K562 (cell line): ENCODE results near the gene SQOR. TPM values are rescaled to one million over a fixed set of nuclear protein-coding genes. Genes with fewer than 3 reads are reported as not detected.

Experiments used
- ATF1 ChIP-seq, 2 experiments: fragments of 450-650 bp in 1 of 2; IDR thresholded peaks; 2 replicates each; pipeline ENCODE4 v1.6.1; 2016; ENCODE audit warnings: missing compliant biosample characterization in 1 of 2, missing genetic modification characterization in 1 of 2
- CHD4 ChIP-seq: fragments of 200-600 bp; sonication (generic); IDR thresholded peaks from 3 replicates; pipeline ENCODE4 v1.6.1; 2012; ENCODE audit warnings: low read depth, mild to moderate bottlenecking, mixed read lengths, low read length, inconsistent platforms; ENCODE audit not compliant: insufficient read depth, insufficient replicate concordance, poor library complexity, severe bottlenecking
- CLOCK ChIP-seq: fragments of 250-450 bp; sonication (Bioruptor Pico); IDR thresholded peaks from 2 replicates; pipeline ENCODE4 v1.4.0; 2020; ENCODE audit warnings: mild to moderate bottlenecking, moderate library complexity, borderline replicate concordance
- FOXA1 ChIP-seq: fragments of 450-650 bp; IDR thresholded peaks from 2 replicates; pipeline ENCODE4 v1.6.1; 2016; ENCODE audit warnings: mild to moderate bottlenecking, borderline replicate concordance
- FOXP1 ChIP-seq: sonication (generic); formaldehyde crosslinking; IDR thresholded peaks from 2 replicates; pipeline ENCODE4 v1.8.0; 2022; ENCODE audit warnings: mild to moderate bottlenecking, missing genetic modification reagents
- GABPB1 ChIP-seq: sonication (generic); formaldehyde crosslinking; IDR thresholded peaks from 2 replicates; pipeline ENCODE4 v1.8.0; 2022; ENCODE audit warnings: mild to moderate bottlenecking, missing genetic modification reagents
- HMGN3 ChIP-seq: IDR thresholded peaks from 2 replicates; pipeline ENCODE4 v1.6.1; 2011; ENCODE audit warnings: borderline replicate concordance, low read depth, mild to moderate bottlenecking, mixed read lengths, low read length; ENCODE audit not compliant: insufficient read length; ENCODE audit errors: extremely low read depth
- KAT8 ChIP-seq: fragments of 450-650 bp; IDR thresholded peaks from 2 replicates; pipeline ENCODE4 v1.6.1; 2016; ENCODE audit warnings: low read depth, mild to moderate bottlenecking
- KHSRP ChIP-seq: fragments of 450-650 bp; IDR thresholded peaks from 2 replicates; pipeline ENCODE4 v1.6.1; 2017
- MBD2 ChIP-seq: sonication (generic); IDR thresholded peaks from 2 replicates; pipeline ENCODE4 v1.6.1; 2016; ENCODE audit warnings: low read depth, borderline replicate concordance
- NFIC ChIP-seq: fragments of 450-650 bp; IDR thresholded peaks from 2 replicates; pipeline ENCODE4 v1.6.1; 2017; ENCODE audit warnings: mild to moderate bottlenecking, inconsistent platforms
- NONO ChIP-seq, 2 experiments: fragments of 200-400 bp in 1 of 2; fragments of 450-650 bp in 1 of 2; formaldehyde crosslinking in 1 of 2; IDR thresholded peaks; 2 replicates each; pipeline ENCODE4 v1.6.1; 2017; ENCODE audit warnings: low read depth in 2 of 2, mild to moderate bottlenecking in 2 of 2, moderate library complexity in 2 of 2, low read length in 1 of 2
- NR3C1 ChIP-seq: sonication (generic); formaldehyde crosslinking; IDR thresholded peaks from 2 replicates; pipeline ENCODE4 v1.8.1; 2022; ENCODE audit warnings: missing genetic modification reagents
- NUFIP1 ChIP-seq: fragments of 450-650 bp; IDR thresholded peaks from 2 replicates; pipeline ENCODE4 v1.6.1; 2018; ENCODE audit not compliant: partially characterized antibody
- PATZ1 ChIP-seq: fragments of 250-450 bp; sonication (Bioruptor Pico); IDR thresholded peaks from 2 replicates; pipeline ENCODE4 v1.5.0; 2020; ENCODE audit warnings: mild to moderate bottlenecking, borderline replicate concordance
- UBTF ChIP-seq, 2 experiments: IDR thresholded peaks; 2 replicates each; pipeline ENCODE4 v1.6.1; 2012; ENCODE audit warnings: improper control_type of control experiment in 2 of 2, low read depth in 2 of 2, low read length in 2 of 2, borderline replicate concordance in 1 of 2
- ZNF395 ChIP-seq: fragments of 200-800 bp; sonication (Bioruptor generic); IDR thresholded peaks from 2 replicates; pipeline ENCODE4 v1.6.1; 2017; ENCODE audit warnings: missing genetic modification characterization, missing compliant biosample characterization
- ZNF551 ChIP-seq: fragments of 250-450 bp; sonication (Bioruptor Pico); IDR thresholded peaks from 2 replicates; pipeline ENCODE4 v1.5.0; 2021; ENCODE audit warnings: mild to moderate bottlenecking, moderate library complexity
- polyA plus RNA-seq, 8 experiments: library from polyadenylated mRNA; depleted of rRNA in 4 of 8; stranded (reverse) in 5 of 8; unstranded in 3 of 8; fragments of >200 nt; fragmentation: Nextera tagmentation in 2 of 8; fragmentation: Illumina TruSeq in 1 of 8; extraction: Ambion mirVana in 2 of 8; extraction: Trizol in 1 of 8; gene quantifications; 2 replicates each; pipeline versions ENCODE4 v1.2.1 to v1.2.3, GENCODE V29; 2011 to 2014; ENCODE audit warnings: inconsistent platforms in 1 of 8, missing spikeins in 1 of 8
- total RNA-seq, 7 experiments: library from RNA; depleted of rRNA in 6 of 7; stranded (reverse); fragments of >200 nt in 6 of 7; fragmentation: Illumina TruSeq in 2 of 7; extraction: Trizol in 2 of 7; gene quantifications; 2 replicates each; pipeline versions ENCODE4 v1.2.1 to v1.2.3, GENCODE V29; 2011 to 2021; ENCODE audit warnings: low replicate concordance in 1 of 7

Gene SQOR
- total and polyA plus RNA-seq, 9 of the 15 experiments (the other 6 are each of a cell fraction or from before 2014, with no cell fraction given), result 0.32 to 1.6 (median 1.1) TPM

GRCh38 chr15:45587095-45587862 is 47.5 kb upstream of the SQOR start, which contains the start of gene BLOC1S6 (continued):
- TF ChIP-seq ZNF551 (CRISPR knock-in tag) (no peak), FOXA1 (no peak), ATF1 (CRISPR knock-in tag; IDR thresholded peaks at IDR 0.05) (no peak; the same call in 1 of the 2 replicates), ATF1 (tag; IDR thresholded peaks at IDR 0.05) (peak; percentile 98), NUFIP1 (no peak), FOXP1 (CRISPR knock-in tag) (peak; percentile 97), HMGN3 (peak; percentile 69), GABPB1 (peak; percentile 99), KHSRP (no peak), UBTF (IDR thresholded peaks at IDR 0.05; ENCODE audit: borderline replicate concordance in 1 of 2, low read depth in 2 of 2, low read length in 2 of 2) (peak; percentile 96 to 98), PATZ1 (CRISPR knock-in tag) (no peak), NFIC (peak; percentile 76), ZNF395 (no peak), CHD4 (no peak), CLOCK (CRISPR knock-in tag) (no peak), NR3C1 (CRISPR knock-in tag) (no peak), MBD2 (peak; percentile 39; the same call in 1 of the 2 replicates), KAT8 (no peak), NONO (IDR thresholded peaks at IDR 0.05; ENCODE audit: low read depth in 2 of 2, low read length in 1 of 2) (0 out of 4 replicates have a peak, but pooled peaks of 1 of the 2 experiments have one; percentile 15)
